Colonic mucosa (tissue), 4 donors: Measurements from ENCODE around the gene XPNPEP1. TPM values are rescaled to one million over a fixed set of nuclear protein-coding genes. Genes with fewer than 3 reads are reported as not detected.
A peak's percentile ranks its signal among the peaks of the same experiment; 100 is the strongest.
"Not testable (repeated sequence)": the region's sequence is repeated elsewhere in the genome, so short reads cannot be mapped to it uniquely, and the experiment has no call there.

Experiments
- DNase-seq: peaks from one replicate; pipeline ENCODE4 v3.0.0-alpha.2; 2020
- H3K27ac ChIP-seq: fragments of 200-600 bp; one replicate; pipeline ENCODE4 v1.8.0; 2021
- H3K27me3 ChIP-seq: fragments of 200-600 bp; one replicate; pipeline ENCODE4 v1.8.0; 2021
- H3K36me3 ChIP-seq: fragments of 200-600 bp; one replicate; pipeline ENCODE4 v1.8.0; 2021
- H3K4me1 ChIP-seq: fragments of 200-600 bp; one replicate; pipeline ENCODE4 v1.8.0; 2021; ENCODE audit warnings: mild to moderate bottlenecking
- H3K4me3 ChIP-seq: fragments of 200-600 bp; one replicate; pipeline ENCODE4 v1.8.0; 2021
- H3K9ac ChIP-seq, 2 donors: one replicate each; pipeline ENCODE4 v1.7.0; 2013; ENCODE audit warnings: control low read depth in 2 of 2, low read depth in 2 of 2, low read length in 2 of 2
- H3K9me3 ChIP-seq: fragments of 200-600 bp; one replicate; pipeline ENCODE4 v1.8.0; 2021
- CTCF ChIP-seq: fragments of 200-600 bp; IDR thresholded peaks from one replicate; pipeline ENCODE4 v1.8.0; 2022; ENCODE audit warnings: antibody characterized with exemption, mild to moderate bottlenecking
- intact Hi-C: fragments of 100-400 bp; cut with DNase I; formaldehyde crosslinking; loops from one replicate; pipeline ENCODE4 v1.14.1; 2022
- total RNA-seq, 2 donors: library from RNA; stranded (reverse); fragmentation: NEBNext Ultra II Directional in 1 of 2; extraction: Animal tissue kit (Norgen Biotek cat#: 25700) in 1 of 2; gene quantifications; one replicate each; pipeline ENCODE4 v1.2.1, GENCODE V29; 2021
- donor health status: healthy.
- donor health status: DM: no; HTN: no; CAD: no.
- donor health status: DM: no; HTN: no; CAD: no.

XPNPEP1 gene
- total RNA-seq, 2 donors from 2014 or later: 122 to 127 TPM

GRCh38 chr10:109922358-109922975 lies 844 bp downstream of the XPNPEP1 start:
- H3K27ac ChIP-seq: peak overlapping the region; percentile 93
- no peak for TF ChIP-seq CTCF
- intact Hi-C loops: no loop called here
- H3K4me3 ChIP-seq: peak overlapping the region; percentile 90
- H3K36me3 ChIP-seq: no peaks in the 10 kb centered on the region
- H3K9ac ChIP-seq: peak overlapping the region; percentile 95 to 99
- H3K27me3 ChIP-seq: no peaks in the 10 kb centered on the region
- peaks cover 11% of the 10 kb centered on the region for H3K4me1 ChIP-seq
- no peak for DNase-seq
- H3K9me3 ChIP-seq: no peaks in the 10 kb centered on the region

GRCh38 chr10:109920016-109920415 lies 3.3 kb downstream of the XPNPEP1 start:
- no peak for TF ChIP-seq CTCF
- DNase-seq: no peak
- H3K27ac ChIP-seq: no peak overlapping the region

GRCh38 chr10:109919220-109919619 lies 4.1 kb downstream of the XPNPEP1 start:
- H3K36me3 ChIP-seq: no peaks in the 10 kb centered on the region
- peaks cover 18% of the 10 kb centered on the region for H3K4me1 ChIP-seq
- H3K9ac ChIP-seq: no peak overlapping the region
- intact Hi-C loops: no loop called here
- H3K27ac ChIP-seq: no peak overlapping the region
- H3K4me3 ChIP-seq: no peak overlapping the region
- H3K9me3 ChIP-seq: no peaks in the 10 kb centered on the region
- no peak for DNase-seq
- TF ChIP-seq CTCF: no peak
- H3K27me3 ChIP-seq: no peaks in the 10 kb centered on the region

More at GRCh38 chr10:109920016-109920415, 3.3 kb downstream of the XPNPEP1 start:
- H3K9ac ChIP-seq: no peak overlapping the region
- H3K4me1 ChIP-seq: peaks cover 18% of the 10 kb centered on the region
- H3K36me3 ChIP-seq: no peaks in the 10 kb centered on the region
- no peaks in the 10 kb centered on the region for H3K9me3 ChIP-seq
- H3K4me3 ChIP-seq: no peak overlapping the region
- intact Hi-C loops: no loop called here
- H3K27me3 ChIP-seq: no peaks in the 10 kb centered on the region

- H3K36me3 ChIP-seq, intact Hi-C loops, H3K4me3 ChIP-seq, DNase-seq, H3K9ac ChIP-seq, H3K27me3 ChIP-seq, H3K9me3 ChIP-seq, H3K27ac ChIP-seq: not testable (repeated sequence)
- H3K4me1 ChIP-seq: peaks cover 18% of the 10 kb centered on the region
These were observed 4.6 kb downstream of the XPNPEP1 start for GRCh38 chr10:109918707-109919106.

GRCh38 chr10:109915566-109915965 lies 7.7 kb downstream of the XPNPEP1 start:
- no peaks in the 10 kb centered on the region for H3K36me3 ChIP-seq
- intact Hi-C loops: no loop called here

More at GRCh38 chr10:109915566-109915965, 7.7 kb downstream of the XPNPEP1 start:
- no peaks in the 10 kb centered on the region for H3K27me3 ChIP-seq
- H3K4me1 ChIP-seq: peaks cover 15% of the 10 kb centered on the region
- no peaks in the 10 kb centered on the region for H3K9me3 ChIP-seq
- TF ChIP-seq CTCF: no peak
- peak overlapping the region in 1 of 2 donors; percentile 13 for H3K9ac ChIP-seq
- no peak overlapping the region for H3K4me3 ChIP-seq
- DNase-seq: no peak
- peak overlapping the region; percentile 70 for H3K27ac ChIP-seq
